ENCODE measurements around the gene PLAGL2.

Gene PLAGL2

GRCh38 chr20:32238483-32239425 lies 31.2 kb upstream of the PLAGL2 start:
- Histone ChIP-seq H3K9ac (ENCODE audit: low read depth, low read length) (no peak overlapping the region), H3K4me2 (ENCODE audit: low read length) (no peak overlapping the region), H3K27me3 (ENCODE audit: control insufficient read depth, insufficient read depth, low read length) (no peaks in the 10 kb centered on the region), H3K4me3 (ENCODE audit: low read length) (no peak overlapping the region), H3K4me1 (ENCODE audit: control insufficient read depth, insufficient read depth, low read length) (no peaks in the 10 kb centered on the region), H3K36me3 (ENCODE audit: insufficient read depth, low read length) (peaks cover 23% of the 10 kb centered on the region), H3K9me3 (replicated peaks; ENCODE audit: low read length) (no peaks in the 10 kb centered on the region)

GRCh38 chr20:32237419-32237818 lies 29.9 kb upstream of the PLAGL2 start:
- Histone ChIP-seq H3K4me2 (ENCODE audit: low read length) (no peak overlapping the region), H3K9me3 (replicated peaks; ENCODE audit: low read length) (no peaks in the 10 kb centered on the region), H3K9ac (ENCODE audit: low read depth, low read length) (no peak overlapping the region), H3K36me3 (ENCODE audit: insufficient read depth, low read length) (peaks cover 33% of the 10 kb centered on the region), H3K27me3 (ENCODE audit: control insufficient read depth, insufficient read depth, low read length) (no peaks in the 10 kb centered on the region), H3K4me3 (ENCODE audit: low read length) (no peak overlapping the region), H3K4me1 (ENCODE audit: control insufficient read depth, insufficient read depth, low read length) (no peaks in the 10 kb centered on the region)

DNA sequence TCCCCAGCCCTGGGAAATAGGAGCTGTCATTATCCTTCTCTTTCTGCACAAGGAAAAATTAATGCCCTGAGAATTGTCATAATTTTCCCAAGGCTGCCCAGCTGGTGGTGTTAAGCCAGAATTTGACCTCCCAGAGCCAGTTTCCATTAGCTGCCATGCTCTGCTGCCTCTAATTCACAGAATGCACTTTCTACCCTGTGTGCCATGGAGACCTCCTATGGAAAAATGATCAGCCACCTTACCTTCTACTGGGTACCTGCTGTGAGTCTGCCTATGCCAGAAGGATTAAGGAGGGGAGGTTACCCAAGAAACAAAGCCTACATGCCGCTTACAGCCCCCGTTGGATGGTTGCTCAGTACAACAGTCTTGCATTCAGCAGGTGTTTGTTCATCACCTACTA lies 29.3 kb upstream of the PLAGL2 start:
- H3K36me3 ChIP-seq (ENCODE audit: insufficient read depth, low read length): peaks cover 36% of the 10 kb centered on the region
- no peaks in the 10 kb centered on the region for H3K4me1 ChIP-seq (ENCODE audit: control insufficient read depth, insufficient read depth, low read length)
- H3K9ac ChIP-seq (ENCODE audit: low read depth, low read length): no peak overlapping the region
- no peak overlapping the region for H3K4me3 ChIP-seq (ENCODE audit: low read length)
- no peaks in the 10 kb centered on the region for H3K9me3 ChIP-seq (replicated peaks; ENCODE audit: low read length)
- no peak overlapping the region for H3K4me2 ChIP-seq (ENCODE audit: low read length)
- H3K27me3 ChIP-seq (ENCODE audit: control insufficient read depth, insufficient read depth, low read length): no peaks in the 10 kb centered on the region

DNA sequence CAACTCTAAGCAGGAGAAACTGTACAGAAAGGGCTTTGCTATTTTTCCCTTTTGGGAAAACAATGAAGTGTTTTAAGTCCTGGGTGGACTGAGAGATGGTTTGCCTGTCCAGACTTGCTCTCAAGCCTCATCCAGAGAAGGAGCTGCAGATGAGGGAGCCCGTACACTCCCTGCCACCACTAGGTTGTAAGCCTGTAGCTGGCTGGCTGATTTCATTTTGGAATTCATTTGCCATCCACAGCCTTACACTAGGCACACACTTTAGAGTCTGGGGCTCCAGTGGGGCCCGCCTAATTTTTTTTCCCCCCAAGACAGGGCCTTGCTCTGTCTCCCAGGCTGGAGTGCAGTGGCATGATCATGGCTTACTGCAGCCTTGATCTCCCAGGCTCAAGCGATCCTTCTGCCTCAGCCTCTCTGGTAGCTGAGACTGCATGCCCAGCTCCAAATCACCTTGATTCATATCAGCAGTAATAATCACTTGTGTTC lies 28.5 kb upstream of the PLAGL2 start:
- H3K9me3 ChIP-seq (replicated peaks; ENCODE audit: low read length): no peaks in the 10 kb centered on the region
- no peak overlapping the region for H3K4me2 ChIP-seq (ENCODE audit: low read length)
- H3K4me3 ChIP-seq (ENCODE audit: low read length): no peak overlapping the region
- no peaks in the 10 kb centered on the region for H3K27me3 ChIP-seq (ENCODE audit: control insufficient read depth, insufficient read depth, low read length)
- no peak overlapping the region for H3K9ac ChIP-seq (ENCODE audit: low read depth, low read length)
- H3K36me3 ChIP-seq (ENCODE audit: insufficient read depth, low read length): peaks cover 43% of the 10 kb centered on the region
- no peaks in the 10 kb centered on the region for H3K4me1 ChIP-seq (ENCODE audit: control insufficient read depth, insufficient read depth, low read length)

- Histone ChIP-seq H3K4me3 (ENCODE audit: low read length) (no peak overlapping the region), H3K4me2 (ENCODE audit: low read length) (no peak overlapping the region), H3K9me3 (replicated peaks; ENCODE audit: low read length) (no peaks in the 10 kb centered on the region), H3K4me1 (ENCODE audit: control insufficient read depth, insufficient read depth, low read length) (no peaks in the 10 kb centered on the region), H3K27me3 (ENCODE audit: control insufficient read depth, insufficient read depth, low read length) (no peaks in the 10 kb centered on the region), H3K9ac (ENCODE audit: low read depth, low read length) (no peak overlapping the region), H3K36me3 (ENCODE audit: insufficient read depth, low read length) (peaks cover 49% of the 10 kb centered on the region)
Observed at GRCh38 chr20:32235331-32236047, 27.9 kb upstream of the PLAGL2 start.

GRCh38 chr20:32234135-32234808 lies 26.7 kb upstream of the PLAGL2 start:
- H3K27me3 ChIP-seq (ENCODE audit: control insufficient read depth, insufficient read depth, low read length): no peaks in the 10 kb centered on the region
- no peak overlapping the region for H3K4me2 ChIP-seq (ENCODE audit: low read length)
- H3K36me3 ChIP-seq (ENCODE audit: insufficient read depth, low read length): peaks cover 54% of the 10 kb centered on the region
- no peaks in the 10 kb centered on the region for H3K9me3 ChIP-seq (replicated peaks; ENCODE audit: low read length)
- no peaks in the 10 kb centered on the region for H3K4me1 ChIP-seq (ENCODE audit: control insufficient read depth, insufficient read depth, low read length)
- no peak overlapping the region for H3K4me3 ChIP-seq (ENCODE audit: low read length)
- no peak overlapping the region for H3K9ac ChIP-seq (ENCODE audit: low read depth, low read length)

DNA sequence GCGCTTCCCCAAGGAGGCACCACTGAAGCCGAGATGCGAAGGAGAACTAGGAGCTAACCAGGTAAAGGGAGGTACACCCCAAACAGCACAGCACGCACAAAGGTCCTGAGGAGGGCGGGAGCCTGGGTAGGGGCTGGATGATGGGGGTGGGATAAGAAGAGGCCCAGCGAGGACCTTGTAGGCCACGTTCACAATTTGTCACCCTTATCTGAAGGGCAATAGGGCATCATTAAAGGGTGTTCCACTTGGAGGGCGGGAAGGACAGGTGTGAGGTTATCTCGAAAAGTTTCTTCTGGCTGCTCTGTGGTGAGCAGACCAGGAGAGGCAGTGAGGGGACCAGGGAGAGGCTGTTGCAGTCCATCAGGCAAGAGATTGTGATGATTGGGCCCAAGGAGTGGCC lies 25.7 kb upstream of the PLAGL2 start:
- no peaks in the 10 kb centered on the region for H3K4me1 ChIP-seq (ENCODE audit: control insufficient read depth, insufficient read depth, low read length)
- H3K27me3 ChIP-seq (ENCODE audit: control insufficient read depth, insufficient read depth, low read length): no peaks in the 10 kb centered on the region
- H3K4me2 ChIP-seq (ENCODE audit: low read length): no peak overlapping the region
- peaks cover 63% of the 10 kb centered on the region for H3K36me3 ChIP-seq (ENCODE audit: insufficient read depth, low read length)
- H3K9me3 ChIP-seq (replicated peaks; ENCODE audit: low read length): no peaks in the 10 kb centered on the region
- no peak overlapping the region for H3K4me3 ChIP-seq (ENCODE audit: low read length)
- no peak overlapping the region for H3K9ac ChIP-seq (ENCODE audit: low read depth, low read length)

- Histone ChIP-seq H3K9me3 (replicated peaks; ENCODE audit: low read length) (no peaks in the 10 kb centered on the region), H3K4me2 (ENCODE audit: low read length) (no peak overlapping the region), H3K9ac (ENCODE audit: low read depth, low read length) (no peak overlapping the region), H3K36me3 (ENCODE audit: insufficient read depth, low read length) (peaks cover 68% of the 10 kb centered on the region), H3K4me1 (ENCODE audit: control insufficient read depth, insufficient read depth, low read length) (no peaks in the 10 kb centered on the region), H3K27me3 (ENCODE audit: control insufficient read depth, insufficient read depth, low read length) (no peaks in the 10 kb centered on the region), H3K4me3 (ENCODE audit: low read length) (no peak overlapping the region)
Observed at GRCh38 chr20:32232326-32232886, 24.9 kb upstream of the PLAGL2 start.

GRCh38 chr20:32231847-32232246 lies 24.3 kb upstream of the PLAGL2 start:
- no peaks in the 10 kb centered on the region for H3K9me3 ChIP-seq (replicated peaks; ENCODE audit: low read length)
- H3K4me1 ChIP-seq (ENCODE audit: control insufficient read depth, insufficient read depth, low read length): no peaks in the 10 kb centered on the region
- no peak overlapping the region for H3K9ac ChIP-seq (ENCODE audit: low read depth, low read length)
- no peak overlapping the region for H3K4me2 ChIP-seq (ENCODE audit: low read length)
- H3K27me3 ChIP-seq (ENCODE audit: control insufficient read depth, insufficient read depth, low read length): no peaks in the 10 kb centered on the region
- H3K36me3 ChIP-seq (ENCODE audit: insufficient read depth, low read length): peaks cover 70% of the 10 kb centered on the region
- H3K4me3 ChIP-seq (ENCODE audit: low read length): no peak overlapping the region

DNA sequence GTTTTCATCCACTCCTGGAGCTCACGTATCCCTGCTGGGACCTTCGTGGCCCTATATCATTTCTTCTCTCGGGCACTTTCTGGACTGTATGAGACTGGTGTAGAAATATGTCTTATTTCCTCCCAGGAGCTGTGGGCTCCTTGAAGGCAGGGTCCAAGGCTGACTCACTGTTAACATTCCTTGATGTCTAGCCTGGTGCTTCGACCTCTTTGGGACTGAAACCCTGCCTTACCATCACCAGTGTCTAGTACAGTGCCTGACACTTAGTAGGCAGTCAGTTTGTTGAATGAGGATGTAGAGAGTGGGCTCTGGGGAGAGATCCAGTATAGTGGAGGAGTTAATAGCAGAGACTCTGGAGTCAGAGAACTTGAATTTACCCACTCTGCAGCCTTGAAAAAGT lies 23.7 kb upstream of the PLAGL2 start:
- no peak overlapping the region for H3K9ac ChIP-seq (ENCODE audit: low read depth, low read length)
- H3K9me3 ChIP-seq (replicated peaks; ENCODE audit: low read length): no peaks in the 10 kb centered on the region
- H3K4me3 ChIP-seq (ENCODE audit: low read length): no peak overlapping the region
- H3K27me3 ChIP-seq (ENCODE audit: control insufficient read depth, insufficient read depth, low read length): no peaks in the 10 kb centered on the region
- peaks cover 73% of the 10 kb centered on the region for H3K36me3 ChIP-seq (ENCODE audit: insufficient read depth, low read length)
- H3K4me1 ChIP-seq (ENCODE audit: control insufficient read depth, insufficient read depth, low read length): no peaks in the 10 kb centered on the region
- H3K4me2 ChIP-seq (ENCODE audit: low read length): no peak overlapping the region

DNA sequence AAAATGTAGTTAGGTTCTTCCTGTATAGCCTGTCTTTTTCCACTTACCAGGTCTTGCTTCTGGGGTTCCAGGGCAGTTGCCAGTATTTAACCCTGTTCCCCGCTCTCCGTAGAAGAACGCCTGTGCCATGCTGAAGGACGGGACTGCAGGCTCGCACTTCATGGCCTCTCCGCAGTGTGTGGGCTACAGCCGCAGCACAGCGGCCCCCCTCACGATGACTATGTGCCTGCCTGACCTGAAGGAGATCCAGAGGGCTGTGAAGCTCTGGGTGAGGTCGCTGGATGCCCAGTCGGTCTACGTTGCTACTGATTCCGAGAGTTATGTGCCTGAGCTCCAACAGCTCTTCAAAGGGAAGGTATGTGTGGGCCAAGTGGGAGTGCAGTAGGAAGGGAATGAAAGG lies 23.2 kb upstream of the PLAGL2 start:
- Histone ChIP-seq H3K9me3 (replicated peaks; ENCODE audit: low read length) (no peaks in the 10 kb centered on the region), H3K4me3 (ENCODE audit: low read length) (no peak overlapping the region), H3K36me3 (ENCODE audit: insufficient read depth, low read length) (peaks cover 68% of the 10 kb centered on the region), H3K4me1 (ENCODE audit: control insufficient read depth, insufficient read depth, low read length) (no peaks in the 10 kb centered on the region), H3K9ac (ENCODE audit: low read depth, low read length) (no peak overlapping the region), H3K27me3 (ENCODE audit: control insufficient read depth, insufficient read depth, low read length) (no peaks in the 10 kb centered on the region), H3K4me2 (ENCODE audit: low read length) (no peak overlapping the region)
